IMR-90 (cell line): Measurements from ENCODE around the gene CASP6. TPM values are rescaled to one million over a fixed set of nuclear protein-coding genes. Genes with fewer than 3 reads are reported as not detected.

Experiments used
- ATAC-seq: fragments of 200-7000 bp; cut with Tn5 transposase; 2 replicates; pipeline ENCODE4 v1.9.1; 2020; ENCODE audit warnings: low read depth, mild to moderate bottlenecking, moderate library complexity
- BruUV-seq: library from RNA; stranded (reverse); fragments of 400-500 nt; replicated peaks from 2 replicates; lab custom pipeline; 2021; lab: Mats Ljungman, UMichigan
- CTCF ChIA-PET: fragments of 300-600 bp; formaldehyde crosslinking; extraction: SDS; loops from one replicate; lab custom pipeline; 2021; ENCODE audit warnings: antibody characterized with exemption; lab: Yijun Ruan, JAX
- POLR2A ChIA-PET: fragments of 300-600 bp; sonication (Branson Sonifier 250); formaldehyde crosslinking; loops from one replicate; lab custom pipeline; 2022; ENCODE audit warnings: antibody characterized with exemption; ENCODE audit not compliant: unreplicated experiment; lab: Charles Lee
- DNase-seq: peaks from one replicate; pipeline ENCODE4 v3.0.0; 2013
- H2AFZ ChIP-seq: replicated peaks from 2 replicates; pipeline ENCODE3; 2013; ENCODE audit warnings: low read length, mild to moderate bottlenecking; ENCODE audit not compliant: poor library complexity
- H2AK5ac ChIP-seq: 2 replicates; pipeline ENCODE4 v1.6.1; 2013; ENCODE audit warnings: low read depth, low read length, inconsistent platforms
- H2AK9ac ChIP-seq: replicated peaks from 2 replicates; pipeline ENCODE3; 2013; ENCODE audit warnings: mild to moderate bottlenecking, low read depth, low read length, moderate library complexity; ENCODE audit not compliant: poor library complexity
- H2BK120ac ChIP-seq: 2 replicates; pipeline ENCODE4 v1.6.1; 2013; ENCODE audit warnings: low read depth, low read length, inconsistent platforms
- H2BK15ac ChIP-seq: 3 replicates; pipeline ENCODE4 v1.6.1; 2013; ENCODE audit warnings: low read depth, low read length, inconsistent platforms
- H2BK20ac ChIP-seq: 2 replicates; pipeline ENCODE4 v1.6.1; 2013; ENCODE audit warnings: low read depth, mild to moderate bottlenecking, inconsistent platforms, low read length, moderate library complexity
- H2BK5ac ChIP-seq: 2 replicates; pipeline ENCODE4 v1.6.1; 2013; ENCODE audit warnings: mild to moderate bottlenecking, low read depth, low read length, inconsistent platforms; ENCODE audit not compliant: poor library complexity, severe bottlenecking
- H3K14ac ChIP-seq: replicated peaks from 2 replicates; pipeline ENCODE4 v1.6.1; 2013; ENCODE audit warnings: low read depth, low read length, inconsistent platforms
- H3K18ac ChIP-seq: 2 replicates; pipeline ENCODE4 v1.6.1; 2013; ENCODE audit warnings: low read depth, low read length, control low read depth
- H3K23ac ChIP-seq: 2 replicates; pipeline ENCODE4 v1.6.1; 2013; ENCODE audit warnings: low read depth, low read length, inconsistent platforms
- H3K27ac ChIP-seq: 2 replicates; pipeline ENCODE4 v1.5.1; 2013; ENCODE audit warnings: mild to moderate bottlenecking, control low read depth, low read length; ENCODE audit not compliant: insufficient read depth
- H3K27me3 ChIP-seq: 2 replicates; pipeline ENCODE4 v1.6.1; 2013; ENCODE audit warnings: low read length; ENCODE audit not compliant: control insufficient read depth, insufficient read depth
- H3K36me3 ChIP-seq: 2 replicates; pipeline ENCODE4 v1.6.1; 2013; ENCODE audit warnings: low read length, mixed read lengths; ENCODE audit not compliant: control insufficient read depth, insufficient read depth
- H3K4ac ChIP-seq: 2 replicates; pipeline ENCODE4 v1.6.1; 2013; ENCODE audit warnings: low read depth, low read length, inconsistent platforms
- H3K4me1 ChIP-seq: 2 replicates; pipeline ENCODE4 v1.6.1; 2013; ENCODE audit warnings: low read length, mixed read lengths; ENCODE audit not compliant: control insufficient read depth, insufficient read depth
- H3K4me2 ChIP-seq: 2 replicates; pipeline ENCODE4 v1.6.1; 2013; ENCODE audit warnings: low read depth, mild to moderate bottlenecking, control low read depth, low read length, moderate library complexity
- H3K4me3 ChIP-seq: 2 replicates; pipeline ENCODE4 v1.5.1; 2013; ENCODE audit warnings: low read depth, mild to moderate bottlenecking, control low read depth, low read length, moderate library complexity; ENCODE audit not compliant: insufficient read depth
- H3K56ac ChIP-seq: 2 replicates; pipeline ENCODE4 v1.6.1; 2013; ENCODE audit warnings: low read length, inconsistent platforms; ENCODE audit not compliant: insufficient read depth; ENCODE audit errors: extremely low read depth
- H3K79me1 ChIP-seq, 2 experiments: 2 replicates each; pipeline ENCODE4 v1.6.1; 2013; ENCODE audit warnings: low read length in 2 of 2, inconsistent platforms in 1 of 2, low read depth in 1 of 2
- H3K9ac ChIP-seq: 2 replicates; pipeline ENCODE4 v1.6.1; 2013; ENCODE audit warnings: low read depth, low read length, control low read depth
- H3K9me1 ChIP-seq: 2 replicates; pipeline ENCODE4 v1.6.1; 2013; ENCODE audit warnings: low read length, inconsistent platforms; ENCODE audit not compliant: insufficient read depth
- H3K9me3 ChIP-seq: 2 replicates; pipeline ENCODE4 v1.6.1; 2013; ENCODE audit warnings: low read length; ENCODE audit not compliant: control insufficient read depth, insufficient read depth
- H4K20me1 ChIP-seq: 2 replicates; pipeline ENCODE4 v1.6.1; 2013; ENCODE audit warnings: low read length, inconsistent platforms; ENCODE audit not compliant: insufficient read depth
- H4K5ac ChIP-seq: 2 replicates; pipeline ENCODE4 v1.6.1; 2013; ENCODE audit warnings: mild to moderate bottlenecking, low read depth, low read length, control low read depth
- H4K8ac ChIP-seq, 2 experiments: 2 replicates each; pipeline ENCODE4 v1.6.1; 2013; ENCODE audit warnings: low read depth in 2 of 2, low read length in 2 of 2, control low read depth in 1 of 2, inconsistent platforms in 1 of 2
- H4K91ac ChIP-seq: 2 replicates; pipeline ENCODE4 v1.6.1; 2013; ENCODE audit warnings: low read depth, low read length, inconsistent platforms; ENCODE audit not compliant: insufficient read depth
- CEBPB ChIP-seq: IDR thresholded peaks from 2 replicates; pipeline ENCODE4 v1.6.1; 2012; ENCODE audit warnings: low read depth, low read length, improper control_type of control experiment
- CHD1 ChIP-seq: IDR thresholded peaks from 2 replicates; pipeline ENCODE4 v1.6.1; 2012; ENCODE audit warnings: low read depth, low read length, improper control_type of control experiment
- MAFK ChIP-seq: IDR thresholded peaks from 2 replicates; pipeline ENCODE4 v1.6.1; 2012; ENCODE audit warnings: low read depth, low read length, improper control_type of control experiment
- SMC3 ChIP-seq: fragments of 150-350 bp; IDR thresholded peaks from 2 replicates; pipeline ENCODE4 v1.6.1; 2016; ENCODE audit warnings: low read depth, mild to moderate bottlenecking, antibody characterized with exemption, low read length, moderate library complexity
- WGBS, 2 experiments: methylation state at CpG; one replicate each; pipeline versions ENCODE4 v1.1.5 to v1.1.7; 2013; ENCODE audit warnings: missing lambda C conversion rate in 2 of 2; ENCODE audit not compliant: insufficient read length in 1 of 2; ENCODE audit errors: extremely low coverage in 2 of 2; 5-methylcytosine and 5-hydroxymethylcytosine counted together
- dilution Hi-C: fragments of 300-500 bp; cut with HindIII; formaldehyde crosslinking; loops from one replicate; pipeline ENCODE4 v1.14.3; 2018; ENCODE audit warnings: low sequenced_read_pairs; ENCODE audit not compliant: unreplicated experiment
- in situ Hi-C: fragments of 300-500 bp; cut with MboI; formaldehyde crosslinking; loops from 3 replicates; pipeline ENCODE4 v1.14.3; 2019; ENCODE audit warnings: low sequenced_read_pairs, inconsistent platforms, mixed read lengths
- intact Hi-C: fragments of 100-400 bp; cut with micrococcal nuclease; formaldehyde crosslinking; loops from 2 replicates; pipeline ENCODE4 v1.10.0; 2022
- polyA plus RNA-seq, 3 experiments: library from polyadenylated mRNA; depleted of rRNA; stranded (reverse); fragments of >200 nt; gene quantifications; 2 replicates each; pipeline ENCODE4 v1.2.3, GENCODE V29; 2012; ENCODE audit warnings: low replicate concordance in 1 of 3
- total RNA-seq: library from RNA; depleted of rRNA; stranded (reverse); fragments of >200 nt; gene quantifications from 2 replicates; pipeline ENCODE4 v1.2.3, GENCODE V29; 2012

Gene CASP6
- total and polyA plus RNA-seq, 2 of the 4 experiments (the other 2 are of a cell fraction): 25.0 to 44.1 TPM

- no peaks in the 10 kb centered on the region for H3K36me3 ChIP-seq
- no CpG with 5 or more reads among the region's 2 CpGs for WGBS, 2 experiments
- H3K23ac ChIP-seq: no peak overlapping the region
- in situ Hi-C loops: no loop called here
- no peaks in the 10 kb centered on the region for H3K79me1 ChIP-seq
- H2AK5ac ChIP-seq: no peak overlapping the region
- H3K56ac ChIP-seq: no peak overlapping the region
- no peak overlapping the region for H2AK9ac ChIP-seq
- no peak overlapping the region for H3K9ac ChIP-seq
- H4K20me1 ChIP-seq: no peaks in the 10 kb centered on the region
- no peak overlapping the region for H3K4me2 ChIP-seq
- no peak overlapping the region for H3K4ac ChIP-seq
- DNase-seq: no peak
- H3K4me3 ChIP-seq: no peak overlapping the region
- peaks cover 4% of the 10 kb centered on the region; the same call in 1 of the 2 replicates for H3K27me3 ChIP-seq
- TF ChIP-seq SMC3 (no peak), MAFK (no peak), CHD1 (no peak), CEBPB (no peak)
- H3K18ac ChIP-seq: no peak overlapping the region
- ChIA-PET CTCF (no interaction called here), POLR2A (no interaction called here)
- BruUV-seq: no TSS peak
- intact Hi-C loops: no loop called here
- no peak overlapping the region for H4K8ac ChIP-seq
- H4K91ac ChIP-seq: no peak overlapping the region
- H3K9me3 ChIP-seq: no peaks in the 10 kb centered on the region
- ATAC-seq: no peak
- no peak overlapping the region for H2BK120ac ChIP-seq
- dilution Hi-C loops: no loop called here
- H3K9me1 ChIP-seq: no peaks in the 10 kb centered on the region
- no peak overlapping the region for H2AFZ ChIP-seq
- no peak overlapping the region for H2BK15ac ChIP-seq
- H3K4me1 ChIP-seq: no peaks in the 10 kb centered on the region
- no peak overlapping the region for H2BK5ac ChIP-seq
- no peak overlapping the region for H3K14ac ChIP-seq
- no peak overlapping the region for H2BK20ac ChIP-seq
- no peak overlapping the region for H4K5ac ChIP-seq
- no peak overlapping the region for H3K27ac ChIP-seq
Measured at GRCh38 chr4:109746728-109747127, 43.5 kb upstream of the CASP6 start.
